ENCODE data around the gene TNFSF15. TPM values are rescaled to one million over a fixed set of nuclear protein-coding genes. Genes with fewer than 3 reads are reported as not detected.

The TNFSF15 gene
- total and polyA plus RNA-seq, 7 donors = 0.03 to 0.13 (median 0.04) TPM; not detected in 2

- no peak for TF ChIP-seq CTCF (IDR thresholded peaks at IDR 0.05)
- WGBS, 3 donors = 76 to 77% (median 77%) methylated on average over 4 of the region's 4 CpGs
- Histone ChIP-seq H3K4me3 (no peak overlapping the region), H3K4me1 (no peaks in the 10 kb centered on the region), H3K9me3 (no peaks in the 10 kb centered on the region), H3K27ac (no peak overlapping the region), H3K36me3 (ENCODE audit: insufficient read depth in 1 of 2, low read depth in 1 of 2) (no peaks in the 10 kb centered on the region), H3K27me3 (ENCODE audit: insufficient read depth in 3 of 3, low read length in 2 of 3) (no peaks in the 10 kb centered on the region)
- no peak for ATAC-seq
- DNase-seq = no peak
- intact Hi-C loops (cut with DNase I) = no loop called here
Observed at GRCh38 chr9:114774524-114774923, 31.3 kb downstream of the TNFSF15 start.

DNA sequence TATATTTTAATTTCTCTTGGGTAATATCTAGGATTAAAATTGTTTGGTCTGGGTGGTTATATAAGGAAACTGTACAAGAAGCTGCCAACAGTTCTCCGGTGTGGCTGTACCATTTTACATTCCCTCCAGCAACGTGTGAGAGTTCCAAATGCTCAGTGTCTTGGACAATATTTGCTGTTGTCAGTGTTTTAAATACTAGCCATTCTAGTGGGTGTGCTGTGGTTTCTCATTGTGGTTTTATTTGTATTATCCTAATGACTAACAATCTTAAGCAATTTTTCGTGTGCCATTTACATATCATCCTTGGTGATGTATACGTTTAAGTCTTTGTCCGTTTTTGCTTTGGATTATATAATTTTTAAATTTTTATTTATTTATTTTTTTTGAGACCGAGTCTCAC lies 34.0 kb downstream of the TNFSF15 start:
- H3K27me3 ChIP-seq (ENCODE audit: insufficient read depth in 3 of 3, low read length in 2 of 3) = peaks cover 0 to 1% (median 0%) of the 10 kb centered on the region in 3 donors
- WGBS, 3 donors = 75 to 77% (median 75%) methylated on average over 6 of the region's 6 CpGs
- intact Hi-C loops (cut with DNase I) = no loop called here
- no peaks in the 10 kb centered on the region for H3K4me1 ChIP-seq
- ATAC-seq (no peak), DNase-seq (no peak)
- H3K27ac ChIP-seq = no peak overlapping the region
- no peak for TF ChIP-seq CTCF (IDR thresholded peaks at IDR 0.05)
- no peaks in the 10 kb centered on the region for H3K36me3 ChIP-seq (ENCODE audit: insufficient read depth in 1 of 2, low read depth in 1 of 2)
- H3K4me3 ChIP-seq = no peak overlapping the region
- H3K9me3 ChIP-seq = no peaks in the 10 kb centered on the region

GRCh38 chr9:114770991-114771390 lies 34.8 kb downstream of the TNFSF15 start:
- Histone ChIP-seq H3K27me3 (ENCODE audit: insufficient read depth in 3 of 3, low read length in 2 of 3) (peaks cover 0 to 1% (median 0%) of the 10 kb centered on the region in 3 donors), H3K36me3 (ENCODE audit: insufficient read depth in 1 of 2, low read depth in 1 of 2) (no peaks in the 10 kb centered on the region), H3K9me3 (no peaks in the 10 kb centered on the region), H3K27ac (no peak overlapping the region), H3K4me3 (no peak overlapping the region), H3K4me1 (no peaks in the 10 kb centered on the region)
- TF ChIP-seq CTCF (IDR thresholded peaks at IDR 0.05) = no peak
- WGBS, 3 donors = 84 to 88% (median 86%) methylated on average over 3 of the region's 3 CpGs
- no peak for ATAC-seq
- intact Hi-C loops (cut with DNase I) = no loop called here
- DNase-seq = no peak

DNA sequence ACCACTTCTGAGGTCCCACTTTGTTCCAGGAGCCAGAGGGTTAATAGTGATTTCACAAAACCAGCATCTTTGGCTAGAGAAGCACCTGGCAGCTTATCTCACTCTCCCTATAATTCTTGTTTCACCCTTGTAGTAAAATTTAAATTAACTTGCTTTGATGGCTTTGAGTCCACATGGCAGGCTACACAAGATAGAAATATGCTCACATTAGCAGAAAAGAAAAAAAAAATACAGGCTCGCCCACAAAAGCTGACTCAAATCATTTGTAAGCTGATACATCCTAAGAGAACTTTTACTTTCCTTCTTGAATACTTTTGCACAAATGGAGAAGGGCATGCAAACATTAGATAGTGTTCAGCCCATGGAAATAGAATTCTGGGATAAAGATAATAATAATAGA lies 36.2 kb downstream of the TNFSF15 start:
- H3K4me1 ChIP-seq = no peaks in the 10 kb centered on the region
- WGBS, 3 donors = 25 to 31% (median 27%) methylated on average over 1 of the region's 1 CpG
- no peak overlapping the region for H3K4me3 ChIP-seq
- no peaks in the 10 kb centered on the region for H3K36me3 ChIP-seq (ENCODE audit: insufficient read depth in 1 of 2, low read depth in 1 of 2)
- H3K9me3 ChIP-seq = no peaks in the 10 kb centered on the region
- ATAC-seq (no peak), DNase-seq (no peak)
- intact Hi-C loops (cut with DNase I) = no loop called here
- no peak for TF ChIP-seq CTCF (IDR thresholded peaks at IDR 0.05)
- H3K27me3 ChIP-seq (ENCODE audit: insufficient read depth in 3 of 3, low read length in 2 of 3) = peaks cover 0 to 1% (median 0%) of the 10 kb centered on the region in 3 donors
- H3K27ac ChIP-seq = no peak overlapping the region

DNA sequence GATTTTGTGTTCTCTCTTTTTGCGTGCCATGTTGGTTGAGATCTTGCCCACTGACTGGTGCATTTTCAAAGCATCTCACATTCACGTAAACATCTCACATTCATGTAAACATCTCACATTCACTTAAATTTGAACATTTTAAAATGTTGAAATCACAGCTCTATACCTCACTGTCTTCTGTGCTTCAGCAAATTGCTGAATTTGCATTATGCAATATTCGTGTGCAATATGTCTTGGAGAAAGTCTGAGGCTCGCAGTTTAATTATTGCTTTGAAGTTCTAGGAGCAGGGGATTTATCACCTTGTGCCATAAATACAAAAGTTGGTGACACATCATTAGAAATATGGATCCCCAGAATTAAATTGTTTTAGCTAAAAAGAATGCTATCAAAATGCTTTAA lies 42.6 kb downstream of the TNFSF15 start:
- DNase-seq (no peak), ATAC-seq (no peak)
- Histone ChIP-seq H3K27ac (no peak overlapping the region), H3K36me3 (ENCODE audit: insufficient read depth in 1 of 2, low read depth in 1 of 2) (no peaks in the 10 kb centered on the region), H3K9me3 (no peaks in the 10 kb centered on the region), H3K4me1 (no peaks in the 10 kb centered on the region), H3K4me3 (no peak overlapping the region), H3K27me3 (ENCODE audit: insufficient read depth in 3 of 3, low read length in 2 of 3) (peaks cover 0 to 1% (median 0%) of the 10 kb centered on the region in 3 donors)
- WGBS, 3 donors = 83 to 91% (median 88%) methylated on average over 4 of the region's 4 CpGs
- intact Hi-C loops (cut with DNase I) = no loop called here
- no peak for TF ChIP-seq CTCF (IDR thresholded peaks at IDR 0.05)
